ENCODE results near the gene IFNL3.
"Not testable (repeated sequence)": the region's sequence is repeated elsewhere in the genome, so short reads cannot be mapped to it uniquely, and the experiment has no call there.

Gene IFNL3

GRCh38 chr19:39244410-39245100, at the start of gene IFNL3:
Gene IFNL3, minus strand, starts transcription at chr19:39245006. Its CDS starts 39 bp downstream, at chr19:39244967.
- DNase-seq = not testable (repeated sequence)

- DNase-seq = no peak
These were observed 48.6 kb upstream of the IFNL3 start for GRCh38 chr19:39293394-39293793.

- no peak for DNase-seq
These were observed 39.2 kb upstream of the IFNL3 start for GRCh38 chr19:39284032-39284431.

GRCh38 chr19:39282021-39282420, 37.2 kb upstream of the IFNL3 start:
- no peak for DNase-seq

- no peak for DNase-seq
These were observed 32.8 kb upstream of the IFNL3 start for GRCh38 chr19:39277598-39277997.

GRCh38 chr19:39276740-39277139, 31.9 kb upstream of the IFNL3 start:
- no peak for DNase-seq

- DNase-seq = no peak
These were observed 30.8 kb upstream of the IFNL3 start for GRCh38 chr19:39275578-39275977.

GRCh38 chr19:39273859-39274258, 29.1 kb upstream of the IFNL3 start:
- not testable (repeated sequence) for DNase-seq

GRCh38 chr19:39270036-39270871, 25.4 kb upstream of the IFNL3 start:
- DNase-seq = no peak

- DNase-seq = not testable (repeated sequence)
These were observed 24.6 kb upstream of the IFNL3 start for GRCh38 chr19:39269369-39269768.

GRCh38 chr19:39268531-39269223, 23.9 kb upstream of the IFNL3 start:
- not testable (repeated sequence) for DNase-seq

- DNase-seq = not testable (repeated sequence)
These were observed 23.3 kb upstream of the IFNL3 start, which contains the start of gene IFNL2 for GRCh38 chr19:39268085-39268484. Gene IFNL2, plus strand, starts transcription at chr19:39268396. Its CDS starts 173 bp downstream, at chr19:39268569.

- peak in 1 of 2 donors; percentile 10 for DNase-seq
These were observed 20.6 kb upstream of the IFNL3 start for GRCh38 chr19:39265321-39265916.

GRCh38 chr19:39264306-39265290, 19.8 kb upstream of the IFNL3 start:
- no peak for DNase-seq

GRCh38 chr19:39263912-39264305, 19.1 kb upstream of the IFNL3 start:
- no peak for DNase-seq

- no peak for DNase-seq
These were observed 17.7 kb upstream of the IFNL3 start for GRCh38 chr19:39262496-39262895.

GRCh38 chr19:39261704-39262103, 16.9 kb upstream of the IFNL3 start:
- DNase-seq = no peak

- DNase-seq = no peak
These were observed 12.4 kb upstream of the IFNL3 start for GRCh38 chr19:39257227-39257626.

- no peak for DNase-seq
These were observed 9.9 kb upstream of the IFNL3 start for GRCh38 chr19:39254531-39255345.

- DNase-seq = no peak
These were observed 8.8 kb upstream of the IFNL3 start for GRCh38 chr19:39253374-39254149.

Measured in CD4-positive, alpha-beta T cell treated with Interferon alpha-2 for 1 hour (primary cell).